HG02973 (cell line): ENCODE measurements around the gene CATSPERB.
"Not testable (repeated sequence)": the region's sequence is repeated elsewhere in the genome, so short reads cannot be mapped to it uniquely, and the experiment has no call there.

Source experiments
- ATAC-seq: cut with Tn5 transposase; IDR thresholded peaks from one replicate; pipeline ENCODE4 v1.9.1; 2021; ENCODE audit warnings: moderate library complexity; ENCODE audit not compliant: unreplicated experiment

Gene CATSPERB

GRCh38 chr14:91732859-91733477, 1.1 kb upstream of the CATSPERB start:
- ATAC-seq, result no peak

- ATAC-seq, result no peak
These were observed 553 bp upstream of the CATSPERB start for GRCh38 chr14:91732439-91732838.

- no peak for ATAC-seq
These were observed 868 bp downstream of the CATSPERB start for GRCh38 chr14:91731018-91731417.

- ATAC-seq, result no peak
These were observed 2.1 kb downstream of the CATSPERB start for GRCh38 chr14:91729756-91730155.

- ATAC-seq, result no peak
These were observed 3.2 kb downstream of the CATSPERB start for GRCh38 chr14:91728616-91729183.

GRCh38 chr14:91727121-91727520, 4.8 kb downstream of the CATSPERB start:
- no peak for ATAC-seq

- ATAC-seq, result no peak
These were observed 8.4 kb downstream of the CATSPERB start for GRCh38 chr14:91723501-91723900.

- no peak for ATAC-seq
These were observed 9.5 kb downstream of the CATSPERB start for GRCh38 chr14:91722386-91722785.

- ATAC-seq, result no peak
These were observed 12.0 kb downstream of the CATSPERB start for GRCh38 chr14:91719839-91720238.

- ATAC-seq, result no peak
These were observed 14.9 kb downstream of the CATSPERB start for GRCh38 chr14:91716999-91717398.

GRCh38 chr14:91714805-91715204, 17.1 kb downstream of the CATSPERB start:
- no peak for ATAC-seq

GRCh38 chr14:91708795-91709194, 23.1 kb downstream of the CATSPERB start:
- ATAC-seq, result no peak

GRCh38 chr14:91706996-91707395, 24.9 kb downstream of the CATSPERB start:
- ATAC-seq, result no peak

- no peak for ATAC-seq
These were observed 37.2 kb downstream of the CATSPERB start for GRCh38 chr14:91694643-91695042.

GRCh38 chr14:91693346-91693745, 38.5 kb downstream of the CATSPERB start:
- no peak for ATAC-seq

- ATAC-seq, result no peak
These were observed 39.8 kb downstream of the CATSPERB start for GRCh38 chr14:91692075-91692474.

- no peak for ATAC-seq
These were observed 42.3 kb downstream of the CATSPERB start for GRCh38 chr14:91689608-91690007.

- not testable (repeated sequence) for ATAC-seq
These were observed 44.5 kb downstream of the CATSPERB start for GRCh38 chr14:91687436-91687835.

- no peak for ATAC-seq
These were observed 46.3 kb downstream of the CATSPERB start for GRCh38 chr14:91685600-91685999.

GRCh38 chr14:91681893-91682563, 49.9 kb downstream of the CATSPERB start:
- no peak for ATAC-seq

- no peak for ATAC-seq
These were observed 50.8 kb downstream of the CATSPERB start for GRCh38 chr14:91681118-91681517.

GRCh38 chr14:91679273-91679672, 52.6 kb downstream of the CATSPERB start:
- no peak for ATAC-seq
